HL-60/S4 treated with retinoic acid at 250 ng/mL for 4 days and 3 days (cell line): ENCODE results near the gene CTBP2.
"Not testable (repeated sequence)": the region's sequence is repeated elsewhere in the genome, so short reads cannot be mapped to it uniquely, and the experiment has no call there.

ENCODE experiments used
- in situ Hi-C: fragments of 300-500 bp; cut with MboI; formaldehyde crosslinking; loops from 2 replicates; pipeline ENCODE4 v1.7.0; 2022; ENCODE audit warnings: low sequenced_read_pairs

The CTBP2 gene

DNA sequence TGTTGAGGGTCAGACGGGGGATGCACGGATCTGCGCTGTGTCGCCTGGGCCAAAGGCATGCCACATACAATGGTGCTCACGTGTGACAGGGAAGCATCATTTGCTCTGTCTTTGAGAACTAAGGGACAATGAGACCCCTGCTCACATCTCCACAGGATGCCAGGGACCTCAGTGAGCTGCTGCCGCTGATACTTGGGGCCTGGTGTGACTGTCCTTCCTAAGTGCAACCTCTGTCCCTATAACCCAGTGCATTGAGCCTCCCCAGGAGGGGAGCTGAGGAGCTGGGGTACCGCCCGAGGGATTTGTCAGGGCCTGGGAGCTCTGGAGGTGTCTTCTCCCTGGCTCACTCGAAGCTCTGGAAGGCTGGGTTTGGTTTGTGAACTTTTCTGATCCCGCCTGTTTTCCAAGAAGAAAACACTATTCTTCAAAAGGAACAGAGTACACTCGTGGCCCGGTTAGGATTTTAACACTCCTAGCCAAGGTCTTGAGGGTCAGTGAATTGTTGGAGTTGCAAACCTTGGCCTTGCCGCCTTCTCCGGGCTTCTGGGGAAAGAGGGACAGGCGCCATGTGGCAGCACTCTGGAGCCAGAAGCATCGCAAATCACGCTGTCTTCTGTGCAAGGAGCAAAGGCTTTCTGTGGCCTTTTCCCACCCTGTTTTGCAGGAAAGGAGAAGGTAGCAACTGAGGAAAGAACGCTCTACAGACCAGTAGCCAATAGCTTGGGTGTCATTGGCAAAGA lies 26.2 kb upstream of the CTBP2 start:
- in situ Hi-C loops = no loop called here

DNA sequence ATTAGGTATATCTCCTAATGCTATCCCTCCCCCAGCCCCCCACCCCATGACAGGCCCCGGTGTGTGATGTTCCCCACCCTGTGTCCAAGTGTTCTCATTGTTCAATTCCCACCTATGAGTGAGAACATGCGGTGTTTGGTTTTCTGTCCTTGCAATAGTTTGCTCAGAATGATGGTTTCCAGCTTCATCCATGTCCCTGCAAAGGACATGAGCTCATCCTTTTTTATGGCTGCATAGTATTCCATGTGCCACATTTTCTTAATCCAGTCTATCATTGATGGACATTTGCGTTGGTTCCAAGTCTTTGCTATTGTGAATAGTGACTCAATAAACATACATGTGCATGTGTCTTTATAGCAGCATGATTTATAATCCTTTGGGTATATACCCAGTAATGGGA lies 18.7 kb upstream of the CTBP2 start:
- in situ Hi-C loops = not testable (repeated sequence)

DNA sequence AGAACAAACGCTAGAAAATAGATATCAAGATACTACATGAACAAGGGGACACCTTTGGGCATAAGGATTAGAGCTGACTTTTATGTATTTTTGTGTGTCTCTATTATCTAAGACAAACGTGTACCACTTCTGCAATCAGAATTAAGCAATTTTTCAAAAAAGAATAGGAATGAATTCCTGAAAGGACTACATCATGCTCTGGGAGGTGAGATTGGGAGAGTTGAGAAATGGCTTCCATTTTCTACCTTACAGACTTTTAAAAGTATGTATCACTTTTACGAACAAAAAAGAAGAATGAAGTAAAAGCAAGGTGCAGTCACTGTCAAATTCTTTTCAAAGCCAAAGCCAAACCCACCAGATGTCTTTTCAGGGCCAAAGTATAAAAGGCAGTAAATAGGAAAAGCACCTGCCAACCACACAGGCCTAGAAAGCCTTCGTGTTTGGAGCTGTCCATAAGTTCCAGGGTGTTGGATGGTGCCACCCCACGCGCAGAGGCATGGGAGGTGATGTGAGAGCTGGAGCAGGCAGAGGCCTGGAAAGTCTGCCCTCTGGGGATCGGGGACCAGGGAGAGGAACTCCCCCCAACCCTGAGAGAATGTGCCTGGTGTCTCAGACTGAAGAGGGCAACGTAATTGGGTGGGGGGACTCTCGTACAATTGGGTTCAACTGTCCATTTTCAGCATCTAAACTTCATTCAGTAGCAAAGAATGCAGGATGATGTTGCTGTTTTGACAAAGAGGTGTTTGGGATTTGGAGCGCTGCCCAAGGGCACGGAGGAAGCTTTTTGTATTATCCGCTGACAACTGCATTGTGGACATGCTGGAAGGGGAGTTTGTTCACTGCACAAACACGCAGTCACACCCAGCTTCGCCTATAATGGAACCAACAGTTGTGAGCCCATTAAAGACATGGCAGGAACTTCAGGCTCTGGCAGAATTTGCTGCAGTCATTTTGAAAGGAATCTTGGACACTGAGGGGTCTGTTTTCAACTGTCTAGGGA lies 17.6 kb upstream of the CTBP2 start:
- in situ Hi-C loops = no loop called here

DNA sequence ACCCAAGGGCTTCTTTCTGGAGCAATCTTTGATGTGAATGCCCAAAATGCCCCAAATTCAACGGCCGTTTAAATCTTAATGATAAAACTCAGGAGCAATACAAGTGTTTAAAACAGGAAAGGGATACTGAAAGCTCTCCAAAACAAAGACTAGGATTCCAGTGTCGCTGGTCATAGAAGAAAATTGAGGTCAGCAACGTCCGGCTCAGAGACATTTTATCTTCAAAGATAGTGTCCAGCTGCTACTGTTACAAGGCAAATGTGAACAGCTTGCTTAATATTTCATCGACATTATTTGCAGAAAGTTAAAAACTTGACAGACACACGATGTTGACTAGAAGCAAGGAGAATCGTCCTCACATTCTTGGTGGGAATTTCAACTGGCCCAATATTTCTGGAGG lies 15.4 kb upstream of the CTBP2 start:
- in situ Hi-C loops = no loop called here

DNA sequence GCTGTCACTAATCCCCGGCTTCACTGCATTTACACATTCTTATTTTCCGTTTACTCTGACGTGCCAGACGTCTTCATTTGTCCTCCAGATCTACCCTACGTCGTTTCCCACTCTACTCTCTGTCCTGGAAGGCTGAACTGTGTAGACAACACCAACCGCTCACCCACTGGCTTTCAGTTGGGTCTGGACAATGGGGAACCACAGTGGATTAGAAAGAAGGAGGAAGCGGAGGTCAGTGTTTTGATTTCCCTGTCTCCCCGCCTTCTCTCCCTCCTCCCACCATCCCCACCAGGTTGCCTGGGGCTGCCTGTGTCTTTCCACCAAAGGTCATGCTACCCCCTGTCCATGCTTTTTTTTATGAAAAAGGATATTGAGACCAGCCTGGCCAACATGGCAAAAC lies 14.0 kb upstream of the CTBP2 start:
- in situ Hi-C loops = no loop called here

DNA sequence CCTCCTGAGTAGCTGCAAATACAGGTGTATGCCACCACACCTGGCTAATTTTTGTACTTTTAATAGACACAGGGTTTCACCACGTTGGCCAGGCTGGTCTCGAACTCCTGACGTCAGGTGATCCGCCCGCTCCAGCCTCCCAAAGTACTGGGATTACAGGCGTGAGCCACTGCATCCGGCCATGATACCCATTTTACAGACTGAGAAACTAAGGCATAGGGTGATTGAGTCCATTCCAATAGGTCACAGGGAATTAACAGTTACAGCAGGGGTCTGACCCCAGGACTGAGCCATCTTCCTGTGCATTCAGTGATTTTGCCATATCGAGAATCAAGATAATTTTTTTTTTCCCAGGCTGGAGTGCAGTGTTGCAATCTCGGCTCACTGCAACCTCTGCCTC lies 12.3 kb upstream of the CTBP2 start:
- in situ Hi-C loops = no loop called here

DNA sequence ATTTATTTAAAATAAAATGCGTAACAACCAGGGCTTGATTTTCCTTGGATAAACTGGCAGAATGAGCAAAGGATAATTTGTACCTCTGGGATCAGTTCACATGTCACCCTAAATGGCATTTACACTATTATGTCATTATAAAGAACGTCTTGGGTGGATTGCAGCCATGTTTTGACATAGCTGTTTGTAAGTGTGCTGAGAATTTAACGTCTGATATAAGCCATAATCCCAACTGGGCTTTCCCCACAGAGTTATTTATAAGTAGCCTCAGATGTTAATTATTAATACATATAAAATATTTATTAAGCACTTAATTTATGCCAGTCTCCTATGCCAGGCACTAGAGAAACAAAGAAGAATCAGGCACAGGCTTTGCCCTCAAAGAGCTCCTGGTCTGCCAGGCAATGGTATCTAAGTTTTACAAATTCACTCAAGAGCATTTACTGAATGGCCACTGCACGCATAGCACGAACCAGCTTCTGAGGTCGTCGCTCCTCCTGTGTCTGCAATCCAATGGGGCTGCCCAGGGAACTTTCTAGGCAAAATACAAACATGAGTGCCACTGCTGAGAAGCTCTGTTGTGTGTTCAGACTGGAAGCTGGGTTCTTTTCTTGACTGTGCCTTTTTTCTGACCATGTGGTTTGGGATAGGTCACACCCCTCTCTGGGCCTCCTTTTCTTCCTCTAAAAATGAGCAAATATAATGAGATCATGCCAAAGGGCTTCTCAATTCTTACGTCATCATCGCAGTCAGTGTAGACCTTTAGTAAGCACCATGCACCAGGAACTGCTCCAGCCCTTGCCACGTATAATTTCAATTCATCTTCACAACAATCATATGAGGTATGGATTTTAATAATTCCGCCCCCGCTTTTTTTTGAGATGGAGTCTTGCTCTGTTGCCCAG lies 11.3 kb upstream of the CTBP2 start:
- in situ Hi-C loops = no loop called here

DNA sequence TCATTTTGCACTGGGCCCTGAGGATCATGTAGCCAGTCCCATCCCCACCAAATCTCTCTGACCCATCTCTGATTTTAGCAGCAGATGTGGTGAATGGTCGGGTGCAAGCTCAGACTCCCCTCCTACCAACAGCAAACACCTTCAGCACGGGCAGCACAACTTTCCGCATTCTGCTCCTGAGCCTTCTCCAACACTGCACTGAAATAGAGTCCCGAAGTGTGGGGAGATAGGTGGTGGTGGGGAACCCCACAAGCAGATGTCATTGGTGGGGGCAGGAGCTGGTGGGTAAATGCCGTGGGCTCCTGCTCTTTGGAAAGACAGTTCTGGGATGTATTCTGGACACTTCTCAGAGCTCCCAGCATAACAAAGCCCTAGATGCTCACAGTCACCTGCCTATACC lies 9.6 kb upstream of the CTBP2 start:
- in situ Hi-C loops = no loop called here

DNA sequence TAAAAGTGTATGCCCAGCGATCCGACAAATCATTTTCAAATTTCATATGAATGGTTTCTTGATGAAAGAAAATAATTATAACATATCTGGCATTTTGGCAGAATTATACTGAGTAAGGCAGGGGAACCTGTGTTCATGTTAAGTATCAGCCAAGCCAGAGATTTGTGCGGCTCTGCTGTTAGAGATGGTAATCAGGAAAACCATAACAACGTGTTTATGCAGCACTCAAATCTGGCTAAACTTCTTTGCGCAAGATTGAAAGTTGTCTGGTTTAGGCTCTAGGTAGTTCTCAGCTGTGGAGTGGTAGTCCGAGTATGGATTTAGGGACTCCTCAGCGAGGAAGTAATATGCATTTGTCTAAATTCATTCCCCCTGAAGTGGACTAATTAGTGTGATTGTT lies 8.9 kb upstream of the CTBP2 start:
- in situ Hi-C loops = no loop called here

DNA sequence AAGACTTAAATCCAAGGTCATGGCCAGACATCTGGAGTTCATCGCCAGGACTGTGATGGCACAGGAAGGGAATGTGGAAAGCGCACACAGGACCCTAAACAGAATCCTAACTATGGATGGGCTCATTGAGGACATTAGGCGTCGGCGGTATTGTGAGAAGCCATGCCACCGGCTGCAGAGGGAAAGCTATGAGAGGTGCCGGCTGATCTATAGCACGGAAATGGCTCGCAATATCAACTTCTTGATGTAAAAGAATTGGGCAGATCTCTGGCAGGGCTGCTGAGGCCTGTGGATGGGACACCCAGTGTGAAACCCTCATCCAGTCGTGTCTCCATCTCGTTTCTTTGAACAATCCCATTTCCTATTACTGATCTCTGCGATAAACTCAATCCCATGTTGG lies 6.3 kb upstream of the CTBP2 start:
- in situ Hi-C loops = no loop called here

DNA sequence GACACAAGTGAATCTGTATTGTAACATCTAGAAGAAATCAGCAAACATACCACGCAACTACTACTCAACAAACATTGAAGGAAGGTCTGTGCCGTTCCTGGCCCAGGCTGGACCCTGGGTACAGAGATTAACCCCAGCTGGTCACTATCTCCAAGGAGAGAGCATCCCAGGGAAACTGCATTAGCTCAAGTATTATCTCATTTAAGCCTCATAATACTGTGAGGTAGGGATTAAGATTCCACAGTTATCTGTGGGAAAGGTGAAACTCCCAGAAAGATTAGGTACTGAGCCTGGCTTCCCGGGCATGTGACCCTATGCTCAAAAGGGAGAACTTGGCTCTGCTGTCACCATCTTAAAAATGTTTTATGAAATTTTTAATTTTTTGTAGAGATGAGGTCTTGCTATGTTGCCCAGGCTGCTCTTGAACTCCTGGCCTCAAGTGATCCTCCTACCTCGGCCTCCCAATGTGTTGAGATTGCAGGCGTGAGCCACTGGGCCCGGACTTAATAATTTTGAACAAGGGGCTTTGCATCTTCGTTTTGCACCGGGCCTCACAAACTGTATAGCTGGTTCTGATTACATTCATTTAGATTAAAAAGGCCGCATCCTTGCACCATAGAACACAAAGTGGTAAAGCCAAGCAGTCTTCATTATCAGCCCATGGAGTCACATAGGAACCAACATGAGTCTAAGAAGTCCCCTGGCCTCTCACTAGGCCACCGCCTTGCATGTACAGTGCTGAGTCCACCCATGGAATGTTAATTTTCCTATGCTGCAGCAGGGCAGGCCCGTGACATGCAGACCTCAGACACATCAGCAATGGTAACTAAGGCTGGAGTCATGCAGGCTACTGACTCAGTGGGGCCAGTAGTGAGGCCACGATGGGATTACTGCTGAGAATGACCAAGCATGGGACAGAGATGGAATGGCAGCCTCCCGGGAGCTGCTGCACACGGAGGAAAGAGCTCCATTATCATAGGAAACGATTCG lies 5.5 kb upstream of the CTBP2 start:
- in situ Hi-C loops = no loop called here

DNA sequence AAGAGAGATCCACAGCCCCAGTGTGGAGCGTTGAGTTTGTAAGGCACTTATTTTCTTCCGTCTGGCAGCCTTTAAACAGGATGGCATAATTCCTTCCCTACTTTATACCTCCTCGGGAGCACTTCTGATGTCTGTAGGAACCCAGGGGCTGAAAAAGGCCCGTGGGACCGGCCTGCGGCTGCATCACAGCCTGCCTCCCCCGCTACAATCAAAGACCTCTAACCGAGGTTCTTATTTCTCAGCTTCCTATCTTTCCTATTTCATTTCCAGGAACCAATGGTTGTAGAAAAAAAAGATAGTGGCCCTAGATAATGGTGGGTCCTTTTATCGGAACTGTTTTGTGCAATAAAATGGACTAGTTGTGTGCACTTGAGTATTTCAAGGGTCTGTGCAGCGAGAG lies 4.1 kb upstream of the CTBP2 start:
- in situ Hi-C loops = no loop called here

DNA sequence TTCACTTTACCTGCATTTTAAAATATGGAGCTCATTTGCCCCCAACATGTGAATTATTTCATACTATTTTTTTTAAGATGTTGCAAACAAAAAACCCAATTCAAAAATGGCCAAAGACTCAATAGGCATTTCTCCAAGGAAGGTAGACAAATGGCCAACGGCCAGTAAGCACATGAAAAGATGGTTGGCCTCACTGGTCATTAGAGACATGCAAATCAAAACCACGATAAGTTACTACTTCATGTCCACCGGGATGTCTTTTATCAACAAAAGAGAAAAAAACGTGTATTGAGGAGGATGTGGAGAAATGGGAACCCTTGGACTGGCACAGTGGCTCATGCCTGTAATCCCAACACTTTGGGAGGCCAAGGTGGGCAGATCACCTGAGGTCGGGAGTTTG lies 3.4 kb upstream of the CTBP2 start:
- in situ Hi-C loops = no loop called here

DNA sequence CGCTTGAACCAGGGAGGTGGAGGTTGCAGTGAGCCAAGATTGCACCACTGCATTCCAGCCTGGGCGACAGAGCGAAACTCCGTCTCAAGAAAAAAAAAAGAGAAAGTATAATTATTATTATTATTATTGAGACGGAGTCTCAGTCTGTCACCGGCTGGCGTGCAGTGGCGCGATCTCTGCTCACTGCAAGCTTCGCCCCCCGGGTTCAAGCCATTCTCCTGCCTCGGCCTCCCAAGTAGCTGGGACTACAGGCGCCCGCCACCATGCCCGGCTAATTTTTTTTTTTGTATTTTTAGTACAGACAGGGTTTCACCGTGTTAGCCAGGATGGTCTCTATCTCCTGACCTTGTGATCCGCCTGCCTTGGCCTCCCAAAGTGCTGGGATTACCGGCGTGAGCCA lies 2.9 kb upstream of the CTBP2 start:
- in situ Hi-C loops = not testable (repeated sequence)

DNA sequence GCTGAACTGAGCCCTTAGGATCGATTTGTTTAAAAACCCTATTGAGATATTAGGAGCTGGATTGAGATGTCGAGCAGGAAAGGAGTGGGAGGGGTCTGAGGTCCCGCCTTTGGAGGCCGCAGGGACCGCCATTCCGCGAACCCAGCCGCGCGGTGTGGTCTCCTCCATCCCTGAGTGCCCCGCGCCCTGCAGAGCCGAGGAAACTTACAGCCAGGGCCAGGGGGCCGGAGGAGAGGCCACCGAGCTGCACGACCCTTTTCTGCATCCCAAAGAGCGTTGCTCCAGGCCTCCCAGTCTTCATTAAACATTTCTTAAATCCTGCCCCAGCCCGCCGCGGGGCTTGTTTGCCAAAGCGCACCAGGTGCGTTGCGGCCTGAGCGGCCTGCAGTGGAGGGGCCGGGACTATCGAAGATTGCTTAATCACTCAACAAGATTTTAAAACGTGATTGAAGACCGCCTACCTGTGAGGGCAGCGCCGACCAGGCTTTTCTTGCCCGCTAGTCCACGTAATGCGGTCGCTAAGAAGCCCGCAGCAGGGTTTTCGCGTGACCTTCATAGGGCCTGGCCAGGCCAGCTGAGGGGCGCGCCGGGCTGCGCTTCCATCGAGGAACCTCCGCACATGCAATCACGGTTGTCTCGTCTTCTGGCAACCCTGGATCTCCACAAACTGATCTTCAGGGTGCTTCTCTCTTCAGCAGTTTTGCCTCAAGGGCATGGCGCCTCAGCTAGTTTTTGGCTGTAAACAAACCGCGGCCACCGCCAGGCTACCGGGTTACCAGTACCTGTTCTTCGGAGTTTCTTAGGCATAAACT lies 2.0 kb upstream of the CTBP2 start:
- in situ Hi-C loops = no loop called here

DNA sequence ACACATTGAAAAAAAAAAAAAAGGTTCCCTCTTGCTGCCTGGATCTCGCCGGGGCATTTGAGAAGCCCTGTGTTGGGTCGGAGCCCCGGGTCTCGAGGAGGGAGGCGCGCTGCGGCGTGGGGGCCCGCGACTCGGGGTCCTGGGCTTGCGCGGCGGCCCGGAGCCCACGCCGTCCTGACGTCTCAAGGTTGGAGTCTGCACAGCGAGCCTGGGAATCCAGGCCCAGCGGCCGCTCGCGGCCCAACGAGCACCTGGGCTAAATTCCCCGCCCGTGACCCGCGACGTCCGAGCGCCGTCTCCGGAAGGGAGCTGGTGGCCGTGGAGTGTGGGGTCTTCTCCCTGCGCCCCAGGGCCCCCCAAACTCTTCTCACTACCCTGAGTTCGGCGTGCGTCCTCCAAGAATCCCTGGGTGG lies 1.4 kb upstream of the CTBP2 start:
- in situ Hi-C loops = no loop called here

DNA sequence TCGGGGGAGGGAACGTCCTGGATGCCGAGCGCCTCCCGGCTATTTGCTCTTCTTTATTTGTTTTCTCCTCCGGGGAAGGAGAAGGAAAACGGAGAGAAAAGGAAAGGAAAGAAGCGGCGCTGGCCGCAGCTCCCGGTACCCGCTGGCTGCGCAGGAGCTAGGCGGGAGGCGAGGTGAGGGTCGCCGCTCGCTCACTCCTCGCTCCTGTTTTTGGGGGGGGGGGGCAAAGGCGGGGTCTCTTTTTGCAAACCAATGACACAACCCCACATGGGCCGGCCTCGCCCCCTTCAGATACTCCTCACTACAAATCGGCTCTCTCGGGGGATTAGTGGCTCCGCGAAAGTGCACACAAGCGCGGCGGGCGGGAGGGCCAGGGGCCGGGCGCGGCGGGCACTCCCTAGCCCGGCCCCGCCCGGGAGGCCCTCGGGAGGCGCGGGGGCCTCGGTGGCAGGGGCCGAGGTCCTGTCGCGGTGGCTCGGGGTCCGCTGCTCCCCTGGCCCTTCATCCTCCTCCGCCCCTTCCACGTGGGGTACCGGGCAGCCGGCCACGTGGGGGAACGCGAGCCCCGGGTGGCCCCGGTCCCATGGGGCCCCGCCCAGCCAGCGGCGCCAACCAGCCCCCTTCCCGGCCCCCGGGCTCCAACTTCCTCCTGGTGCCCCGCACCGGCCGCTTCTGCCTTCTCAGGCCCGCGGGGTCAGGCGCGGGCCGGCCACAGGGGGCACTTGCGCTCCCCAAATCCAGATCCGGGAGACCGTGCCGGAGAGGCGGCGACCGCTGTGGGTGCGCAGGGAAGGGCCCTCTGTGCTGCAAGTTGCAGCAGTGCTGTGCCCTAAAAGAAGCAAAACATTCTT lies 718 bp upstream of the CTBP2 start:
- in situ Hi-C loops = no loop called here

DNA sequence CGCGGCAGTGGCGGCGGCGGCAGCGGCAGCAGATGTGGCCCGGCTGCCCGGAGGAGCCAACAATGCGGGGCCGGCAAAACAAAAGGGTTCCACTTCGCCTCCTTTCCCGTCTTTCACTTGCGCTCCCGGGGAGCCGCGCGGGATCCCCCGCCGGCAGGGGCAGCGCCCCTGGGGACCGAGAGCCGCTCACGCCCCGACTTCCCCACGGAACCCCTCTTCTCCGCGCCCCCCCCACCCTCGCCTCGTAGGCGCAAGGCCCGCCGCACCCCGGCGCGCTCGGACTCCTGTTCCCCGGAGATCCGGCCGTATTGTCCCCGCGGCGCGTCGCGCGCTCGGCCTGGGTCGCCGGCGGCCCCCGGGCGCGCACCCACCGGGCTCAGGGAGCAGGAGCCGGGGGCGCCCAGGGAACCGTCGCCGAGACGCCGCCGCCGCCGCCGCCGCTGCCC lies 854 bp downstream of the CTBP2 start:
- in situ Hi-C loops = no loop called here
